ENCODE data around the gene SLC50A1. TPM values are rescaled to one million over a fixed set of nuclear protein-coding genes. Genes with fewer than 3 reads are reported as not detected.

SLC50A1 gene
- total and polyA plus RNA-seq, 12 donors, result 5.5 to 33.7 (median 8.2) TPM

DNA sequence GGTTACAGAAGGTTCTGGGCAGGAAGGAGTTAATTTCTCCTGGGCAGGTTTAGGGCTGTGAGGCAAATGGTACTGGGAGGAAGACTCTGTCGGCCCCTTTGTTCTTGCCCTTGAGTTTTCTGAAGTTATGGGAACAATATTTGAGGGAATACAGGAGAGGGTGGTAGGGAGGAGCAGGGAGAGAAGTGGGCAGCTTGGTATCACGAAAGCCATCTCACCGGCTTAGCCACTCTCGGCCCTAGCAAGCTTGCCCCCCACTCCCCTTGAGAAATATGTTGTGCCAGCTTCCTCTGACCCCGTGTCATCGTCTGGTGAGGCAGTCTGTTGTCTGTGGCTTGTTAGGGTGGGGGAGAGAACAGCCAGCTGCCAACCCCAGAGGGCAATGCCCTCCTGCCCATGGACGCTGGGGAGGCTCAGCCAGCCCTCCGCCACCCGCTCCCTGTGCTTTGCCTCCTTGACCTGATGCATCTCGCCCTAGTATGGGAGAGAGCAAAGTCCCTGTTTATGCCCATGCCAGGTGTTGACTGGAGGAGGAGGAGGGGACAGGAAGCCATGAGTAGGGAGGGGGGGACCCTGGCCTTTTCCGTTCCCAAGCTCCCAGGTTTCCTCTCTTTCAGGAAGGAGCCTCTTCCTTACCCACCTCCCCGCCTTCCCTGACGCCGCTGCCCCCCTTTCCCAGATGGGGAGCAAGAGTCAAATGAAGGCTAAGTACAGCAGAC, 6.7 kb upstream of the SLC50A1 start:
- H3K36me3 ChIP-seq, result peaks cover 0 to 33% (median 26%) of the 10 kb centered on the region in 9 donors
- ATAC-seq, result peak; percentile 9 to 69 (median 46)
- peaks cover 0 to 55% (median 0%) of the 10 kb centered on the region in 7 donors for H3K27me3 ChIP-seq
- peak overlapping the region; percentile 47 to 93 (median 79) for H3K4me3 ChIP-seq
- no peaks in the 10 kb centered on the region for H3K9me3 ChIP-seq
- WGBS, 2 donors, result 8 to 23% methylated on average over 14 of the region's 14 CpGs
- intact Hi-C loops (cut with DNase I), result loop anchor here in 9 of 10 donors (2.0 to 5.0 kb wide), 5 partner anchors 34 to 42 kb away; no protein-coding TSS in a partner anchor
- H3K4me1 ChIP-seq, result peaks cover 17 to 87% (median 68%) of the 10 kb centered on the region in 9 donors
- DNase-seq, result peak; percentile 28 to 77
- H3K27ac ChIP-seq, result peak overlapping the region; percentile 81 to 99 (median 94)
- TF ChIP-seq, protein P1, sequence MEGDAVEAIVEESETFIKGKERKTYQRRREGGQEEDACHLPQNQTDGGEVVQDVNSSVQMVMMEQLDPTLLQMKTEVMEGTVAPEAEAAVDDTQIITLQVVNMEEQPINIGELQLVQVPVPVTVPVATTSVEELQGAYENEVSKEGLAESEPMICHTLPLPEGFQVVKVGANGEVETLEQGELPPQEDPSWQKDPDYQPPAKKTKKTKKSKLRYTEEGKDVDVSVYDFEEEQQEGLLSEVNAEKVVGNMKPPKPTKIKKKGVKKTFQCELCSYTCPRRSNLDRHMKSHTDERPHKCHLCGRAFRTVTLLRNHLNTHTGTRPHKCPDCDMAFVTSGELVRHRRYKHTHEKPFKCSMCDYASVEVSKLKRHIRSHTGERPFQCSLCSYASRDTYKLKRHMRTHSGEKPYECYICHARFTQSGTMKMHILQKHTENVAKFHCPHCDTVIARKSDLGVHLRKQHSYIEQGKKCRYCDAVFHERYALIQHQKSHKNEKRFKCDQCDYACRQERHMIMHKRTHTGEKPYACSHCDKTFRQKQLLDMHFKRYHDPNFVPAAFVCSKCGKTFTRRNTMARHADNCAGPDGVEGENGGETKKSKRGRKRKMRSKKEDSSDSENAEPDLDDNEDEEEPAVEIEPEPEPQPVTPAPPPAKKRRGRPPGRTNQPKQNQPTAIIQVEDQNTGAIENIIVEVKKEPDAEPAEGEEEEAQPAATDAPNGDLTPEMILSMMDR (IDR thresholded peaks at IDR 0.05), result no peak

DNA sequence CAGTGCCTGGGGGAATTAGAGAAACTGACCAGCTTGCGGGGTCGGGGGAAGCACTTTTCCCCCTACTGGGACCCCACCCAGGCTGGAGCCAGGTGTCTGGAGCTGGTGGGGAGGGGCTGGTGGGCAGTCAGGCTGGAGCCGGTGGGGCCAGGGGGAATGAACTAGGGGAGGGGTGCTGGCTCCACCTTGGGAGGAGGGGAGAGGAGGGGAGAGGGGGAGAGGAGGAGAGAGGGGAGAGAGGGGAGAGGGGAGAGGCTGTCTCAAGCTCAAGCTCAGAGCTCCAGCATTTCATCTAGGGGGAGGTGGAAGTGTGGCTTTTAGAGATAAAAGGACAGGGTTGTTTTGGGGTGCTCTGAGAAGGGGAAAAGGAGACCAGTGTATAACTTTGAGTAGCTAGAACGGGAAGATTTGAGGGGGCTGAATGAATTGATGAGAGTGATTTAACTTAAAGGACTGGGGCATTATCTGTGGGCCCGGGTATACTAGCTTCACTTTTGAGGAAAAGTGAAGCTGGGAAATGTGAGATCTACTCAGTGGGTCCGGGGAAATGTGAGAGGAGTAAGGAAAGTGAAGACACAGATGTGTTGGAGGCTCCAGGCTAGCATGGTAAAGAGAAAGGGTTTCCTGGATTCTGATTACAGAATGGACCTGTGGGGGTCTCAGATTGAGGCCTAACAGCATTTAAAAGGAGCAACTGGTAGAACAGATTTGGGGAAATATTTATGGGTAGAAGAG, 5.2 kb upstream of the SLC50A1 start:
- Histone ChIP-seq H3K27ac (peak overlapping the region; percentile 81 to 99 (median 94)), H3K4me1 (peaks cover 20 to 89% (median 83%) of the 10 kb centered on the region in 9 donors), H3K36me3 (peaks cover 0 to 44% (median 29%) of the 10 kb centered on the region in 9 donors), H3K4me3 (peak overlapping the region; percentile 47 to 93 (median 79)), H3K27me3 (peaks cover 0 to 48% (median 0%) of the 10 kb centered on the region in 7 donors), H3K9me3 (no peaks in the 10 kb centered on the region)
- intact Hi-C loops (cut with DNase I), result loop anchor here in 1 of 10 donors (5.0 kb wide), 1 partner anchor 38 kb away; no protein-coding TSS in a partner anchor
- ATAC-seq (no peak), DNase-seq (no peak)
- 12 to 24% methylated on average over 6 of the region's 6 CpGs for WGBS, 2 donors
- TF ChIP-seq, protein P1 (IDR thresholded peaks at IDR 0.05), result no peak

DNA sequence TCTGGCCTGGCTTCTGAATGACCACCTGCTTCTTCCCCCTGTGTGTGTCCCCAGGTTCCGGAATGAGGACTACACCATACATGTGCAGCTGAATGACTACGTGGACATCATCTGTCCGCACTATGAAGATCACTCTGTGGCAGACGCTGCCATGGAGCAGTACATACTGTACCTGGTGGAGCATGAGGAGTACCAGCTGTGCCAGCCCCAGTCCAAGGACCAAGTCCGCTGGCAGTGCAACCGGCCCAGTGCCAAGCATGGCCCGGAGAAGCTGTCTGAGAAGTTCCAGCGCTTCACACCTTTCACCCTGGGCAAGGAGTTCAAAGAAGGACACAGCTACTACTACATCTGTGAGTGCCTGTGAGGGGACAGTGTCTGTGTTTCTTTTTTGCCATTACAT, 4.4 kb upstream of the SLC50A1 start:
- H3K27ac ChIP-seq, result peak overlapping the region; percentile 81 to 99 (median 94)
- 51 to 53% methylated on average over 8 of the region's 8 CpGs for WGBS, 2 donors
- H3K4me3 ChIP-seq, result peak overlapping the region in 9 of 10 donors; percentile 59 to 93 (median 85)
- DNase-seq (peak in 1 of 2 donors; percentile 54), ATAC-seq (peak in 1 of 8 donors; percentile 6)
- H3K4me1 ChIP-seq, result peaks cover 12 to 84% (median 77%) of the 10 kb centered on the region in 9 donors
- no peaks in the 10 kb centered on the region for H3K9me3 ChIP-seq
- H3K27me3 ChIP-seq, result peaks cover 0 to 39% (median 0%) of the 10 kb centered on the region in 7 donors
- H3K36me3 ChIP-seq, result peaks cover 0 to 44% (median 29%) of the 10 kb centered on the region in 9 donors
- intact Hi-C loops (cut with DNase I), result loop anchor here in 1 of 10 donors (5.0 kb wide), 1 partner anchor 39 kb away; no protein-coding TSS in a partner anchor
- TF ChIP-seq, protein P1 (IDR thresholded peaks at IDR 0.05), result no peak

GRCh38 chr1:155131856-155132255, 3.8 kb upstream of the SLC50A1 start:
- no peak for ATAC-seq
- Histone ChIP-seq H3K27ac (peak overlapping the region; percentile 81 to 99 (median 94)), H3K9me3 (no peaks in the 10 kb centered on the region), H3K4me3 (peak overlapping the region in 6 of 10 donors; percentile 68 to 93 (median 86)), H3K4me1 (peaks cover 12 to 84% (median 75%) of the 10 kb centered on the region in 9 donors), H3K27me3 (peaks cover 0 to 33% (median 0%) of the 10 kb centered on the region in 7 donors), H3K36me3 (peaks cover 0 to 44% (median 29%) of the 10 kb centered on the region in 9 donors)
- 48 to 51% methylated on average over 2 of the region's 2 CpGs for WGBS, 2 donors
- TF ChIP-seq, protein P1 (IDR thresholded peaks at IDR 0.05), result no peak
- no peak for DNase-seq
- intact Hi-C loops (cut with DNase I), result loop anchor here in 1 of 10 donors (5.0 kb wide), 1 partner anchor 40 kb away; no protein-coding TSS in a partner anchor
